Hepatocyte (in vitro differentiated cells): Measurements from ENCODE around the gene ZNF501. TPM values are rescaled to one million over a fixed set of nuclear protein-coding genes. Genes with fewer than 3 reads are reported as not detected.

Source experiments
- DNase-seq: peaks from one replicate; pipeline ENCODE4 v3.0.0-alpha.2; 2016; ENCODE audit warnings: low spot score
- H2AFZ ChIP-seq: fragments of 200-600 bp; sonication (generic); 2 replicates; pipeline ENCODE4 v1.6.0; 2016; ENCODE audit warnings: antibody characterized with exemption, mild to moderate bottlenecking
- H3K27ac ChIP-seq: fragments of 200-600 bp; sonication (generic); 2 replicates; pipeline ENCODE4 v1.5.1; 2016; ENCODE audit warnings: mild to moderate bottlenecking
- H3K27me3 ChIP-seq: fragments of 200-600 bp; sonication (generic); 2 replicates; pipeline ENCODE4 v1.6.1; 2016
- H3K36me3 ChIP-seq: fragments of 200-600 bp; sonication (generic); replicated peaks from 2 replicates; pipeline ENCODE4 v1.5.1; 2016; ENCODE audit warnings: low read depth; ENCODE audit not compliant: insufficient read depth
- H3K4me1 ChIP-seq: fragments of 200-600 bp; sonication (generic); 2 replicates; pipeline ENCODE4 v1.5.1; 2016; ENCODE audit warnings: mild to moderate bottlenecking, moderate library complexity; ENCODE audit not compliant: insufficient read depth
- H3K4me2 ChIP-seq: fragments of 200-600 bp; sonication (generic); 2 replicates; pipeline ENCODE4 v1.6.0; 2016
- H3K4me3 ChIP-seq: fragments of 200-600 bp; sonication (generic); 2 replicates; pipeline ENCODE4 v1.5.1; 2016; ENCODE audit warnings: mild to moderate bottlenecking
- H3K79me2 ChIP-seq: fragments of 200-600 bp; sonication (generic); 2 replicates; pipeline ENCODE4 v1.6.0; 2017; ENCODE audit warnings: mild to moderate bottlenecking
- H3K9me2 ChIP-seq: fragments of 200-600 bp; sonication (generic); replicated peaks from 2 replicates; pipeline ENCODE4 v1.6.0; 2017; ENCODE audit warnings: mild to moderate bottlenecking; ENCODE audit not compliant: insufficient read depth
- H3K9me3 ChIP-seq: fragments of 200-600 bp; sonication (generic); 2 replicates; pipeline ENCODE4 v1.5.1; 2016; ENCODE audit warnings: low read depth, mild to moderate bottlenecking
- H4K20me1 ChIP-seq: fragments of 200-600 bp; sonication (generic); 2 replicates; pipeline ENCODE4 v1.6.0; 2016; ENCODE audit warnings: mild to moderate bottlenecking; ENCODE audit not compliant: insufficient read depth, poor library complexity, severe bottlenecking
- EZH2 ChIP-seq: fragments of 200-600 bp; sonication (generic); IDR thresholded peaks from 2 replicates; pipeline ENCODE4 v1.6.1; 2016; ENCODE audit warnings: antibody characterized with exemption, mild to moderate bottlenecking, borderline replicate concordance
- EZH2phosphoT487 ChIP-seq: fragments of 200-600 bp; sonication (generic); IDR thresholded peaks from one replicate; pipeline ENCODE4 v1.6.1; 2018; ENCODE audit warnings: antibody characterized with exemption, mild to moderate bottlenecking, low read depth, moderate library complexity; ENCODE audit not compliant: unreplicated experiment, severe bottlenecking
- WGBS: methylation state at CpG from one replicate; pipeline ENCODE4 v1.1.6; 2016; ENCODE audit warnings: low lambda C conversion rate; ENCODE audit errors: missing lambda C conversion rate; 5-methylcytosine and 5-hydroxymethylcytosine counted together
- polyA plus RNA-seq: library from polyadenylated mRNA; unstranded; fragments of >200 nt; fragmentation: Nextera tagmentation; extraction: Ambion mirVana; gene quantifications from 2 replicates; pipeline ENCODE4 v1.2.1, GENCODE V29; 2016
- total RNA-seq: library from RNA; depleted of rRNA; stranded (reverse); fragments of >200 nt; gene quantifications from 2 replicates; pipeline ENCODE4 v1.2.3, GENCODE V29; 2014
- TF ChIP-seq, protein P1 (sequence below): fragments of 200-600 bp; sonication (generic); IDR thresholded peaks from 2 replicates; pipeline ENCODE4 v1.5.1; 2016; ENCODE audit warnings: antibody characterized with exemption, mild to moderate bottlenecking; ENCODE audit not compliant: poor library complexity

ZNF501 gene
- total and polyA plus RNA-seq, 2 experiments from 2014 or later: 4.8 to 7.3 TPM

DNA sequence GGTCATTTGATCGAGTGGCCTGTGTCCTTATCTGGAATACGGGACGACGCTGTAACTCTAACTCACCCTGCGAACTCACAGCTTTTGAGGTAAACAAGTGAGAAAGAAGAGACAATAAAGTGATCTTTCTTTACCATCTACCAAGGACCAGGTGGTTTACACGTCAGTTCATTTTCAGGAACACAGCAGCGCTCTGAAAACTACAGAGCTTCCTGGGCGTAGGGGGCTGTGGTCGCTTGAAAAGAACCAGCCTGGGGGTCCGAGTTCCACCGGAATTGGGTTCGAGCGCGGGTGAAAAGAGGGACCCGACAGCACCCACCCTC, 31.6 kb downstream of the ZNF501 start:
- Histone ChIP-seq H3K9me2 (no peaks in the 10 kb centered on the region), H3K4me2 (peak overlapping the region; percentile 95), H3K4me3 (peak overlapping the region; percentile 94), H3K9me3 (peaks cover 8% of the 10 kb centered on the region), H3K79me2 (peaks cover 72% of the 10 kb centered on the region), H3K27ac (peak overlapping the region; percentile 91), H3K27me3 (no peaks in the 10 kb centered on the region), H4K20me1 (no peaks in the 10 kb centered on the region), H2AFZ (peak overlapping the region; percentile 98), H3K4me1 (peaks cover 3% of the 10 kb centered on the region), H3K36me3 (no peaks in the 10 kb centered on the region)
- peak; percentile 7 for DNase-seq
- TF ChIP-seq EZH2: no peak
- no peak for TF ChIP-seq EZH2phosphoT487
- TF ChIP-seq, protein P1, sequence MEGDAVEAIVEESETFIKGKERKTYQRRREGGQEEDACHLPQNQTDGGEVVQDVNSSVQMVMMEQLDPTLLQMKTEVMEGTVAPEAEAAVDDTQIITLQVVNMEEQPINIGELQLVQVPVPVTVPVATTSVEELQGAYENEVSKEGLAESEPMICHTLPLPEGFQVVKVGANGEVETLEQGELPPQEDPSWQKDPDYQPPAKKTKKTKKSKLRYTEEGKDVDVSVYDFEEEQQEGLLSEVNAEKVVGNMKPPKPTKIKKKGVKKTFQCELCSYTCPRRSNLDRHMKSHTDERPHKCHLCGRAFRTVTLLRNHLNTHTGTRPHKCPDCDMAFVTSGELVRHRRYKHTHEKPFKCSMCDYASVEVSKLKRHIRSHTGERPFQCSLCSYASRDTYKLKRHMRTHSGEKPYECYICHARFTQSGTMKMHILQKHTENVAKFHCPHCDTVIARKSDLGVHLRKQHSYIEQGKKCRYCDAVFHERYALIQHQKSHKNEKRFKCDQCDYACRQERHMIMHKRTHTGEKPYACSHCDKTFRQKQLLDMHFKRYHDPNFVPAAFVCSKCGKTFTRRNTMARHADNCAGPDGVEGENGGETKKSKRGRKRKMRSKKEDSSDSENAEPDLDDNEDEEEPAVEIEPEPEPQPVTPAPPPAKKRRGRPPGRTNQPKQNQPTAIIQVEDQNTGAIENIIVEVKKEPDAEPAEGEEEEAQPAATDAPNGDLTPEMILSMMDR: no peak
- WGBS: 2% methylated on average over 15 of the region's 15 CpGs

DNA sequence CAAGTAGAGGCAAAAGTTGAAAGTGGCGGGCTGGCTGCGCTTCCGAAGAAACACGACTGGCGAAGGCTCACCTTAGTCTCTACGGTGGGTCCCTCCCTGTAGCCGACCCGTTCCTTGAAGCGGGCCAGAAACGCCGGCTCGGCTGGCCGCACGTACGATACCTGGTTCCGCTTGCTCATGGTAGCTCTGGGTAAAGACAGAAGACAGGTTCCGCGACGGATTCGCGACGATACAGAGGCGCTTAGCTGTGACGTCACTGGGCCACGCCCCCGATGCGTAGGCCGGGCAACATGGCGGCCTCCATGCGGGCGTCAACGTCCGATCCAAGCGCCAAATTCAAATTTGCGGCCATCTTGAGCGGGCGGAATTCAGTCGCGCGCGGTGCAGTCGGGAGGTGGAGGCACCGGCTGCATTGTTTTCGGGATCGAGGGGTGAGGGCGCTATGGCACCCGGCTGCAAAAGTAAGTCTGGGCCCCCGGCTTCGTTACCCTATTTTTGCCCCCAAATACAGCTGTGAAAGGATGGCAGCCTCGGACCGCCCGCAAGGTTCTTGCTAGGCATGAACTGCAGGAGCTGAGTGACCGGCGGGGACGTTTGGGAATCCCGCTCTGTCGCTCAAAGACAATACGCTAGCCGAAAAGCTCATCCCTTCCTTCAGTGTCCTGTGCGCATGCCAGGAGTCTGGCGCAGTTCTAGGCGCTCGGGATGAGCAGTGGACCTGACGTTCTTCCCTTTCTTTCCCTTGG, 32.2 kb downstream of the ZNF501 start, which contains the start of the genes KIAA1143 and KIF15:
Gene KIAA1143 (minus strand): TSS at position 196 of the 746 bp plus-strand sequence. CDS start 17 bp downstream, at position 179.
Gene KIF15 (plus strand): TSS at position 371 of the 746 bp plus-strand sequence. CDS start 72 bp downstream, at position 443.
- H3K9me2 ChIP-seq: no peaks in the 10 kb centered on the region
- H3K4me3 ChIP-seq: peak within 1 kb of the TSS; percentile 94
- H3K27me3 ChIP-seq: no peaks in the 10 kb centered on the region
- peak; percentile 98 for DNase-seq
- peaks cover 8% of the 10 kb centered on the region for H3K9me3 ChIP-seq
- WGBS: 1% methylated on average over 61 of the region's 64 CpGs
- H3K27ac ChIP-seq: peak within 1 kb of the TSS; percentile 91
- peak within 1 kb of the TSS; percentile 98 for H2AFZ ChIP-seq
- H3K36me3 ChIP-seq: no peaks in the 10 kb centered on the region
- H3K79me2 ChIP-seq: peaks cover 74% of the 10 kb centered on the region
- H3K4me2 ChIP-seq: peak within 1 kb of the TSS; percentile 95
- TF ChIP-seq EZH2: no peak
- no peak for TF ChIP-seq EZH2phosphoT487
- TF ChIP-seq, protein P1: no peak
- H3K4me1 ChIP-seq: peaks cover 3% of the 10 kb centered on the region
- H4K20me1 ChIP-seq: no peaks in the 10 kb centered on the region

DNA sequence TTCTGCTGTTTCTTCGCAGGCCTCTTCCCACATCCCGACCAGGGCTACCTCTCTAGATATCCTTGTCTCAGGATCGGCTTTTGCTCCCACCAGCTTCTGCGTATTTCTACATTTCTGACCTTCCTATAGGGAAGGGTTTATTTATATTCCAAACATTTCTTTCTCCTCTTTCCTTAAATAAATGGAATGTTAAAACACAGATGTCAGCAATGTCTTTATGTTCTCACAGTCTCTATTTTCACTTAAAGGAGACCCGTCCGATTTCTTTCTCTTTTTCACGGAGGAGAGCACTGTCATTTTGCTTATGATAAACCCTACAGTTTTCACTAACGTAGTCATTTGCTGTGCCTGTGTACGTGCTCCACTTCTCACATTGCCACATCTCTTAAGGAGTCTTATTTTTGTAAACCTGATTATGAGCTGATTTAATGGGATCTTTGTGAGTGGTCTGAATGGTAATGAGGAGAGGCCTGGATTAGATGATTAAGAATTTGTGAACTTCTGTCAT, 32.8 kb downstream of the ZNF501 start:
- peak overlapping the region; percentile 69 for H3K4me3 ChIP-seq
- no peaks in the 10 kb centered on the region for H3K9me2 ChIP-seq
- H4K20me1 ChIP-seq: no peaks in the 10 kb centered on the region
- H3K79me2 ChIP-seq: peaks cover 78% of the 10 kb centered on the region
- WGBS: 2% methylated on average over 9 of the region's 9 CpGs
- H3K27ac ChIP-seq: no peak overlapping the region
- H3K27me3 ChIP-seq: no peaks in the 10 kb centered on the region
- peak overlapping the region; percentile 91 for H3K4me2 ChIP-seq
- no peak for TF ChIP-seq EZH2
- no peak for TF ChIP-seq EZH2phosphoT487
- TF ChIP-seq, protein P1: no peak
- no peaks in the 10 kb centered on the region for H3K36me3 ChIP-seq
- DNase-seq: no peak
- peaks cover 8% of the 10 kb centered on the region for H3K9me3 ChIP-seq
- H2AFZ ChIP-seq: peak overlapping the region; percentile 86
- H3K4me1 ChIP-seq: peaks cover 3% of the 10 kb centered on the region
